ENCODE results near the gene C20orf141. TPM values are rescaled to one million over a fixed set of nuclear protein-coding genes. Genes with fewer than 3 reads are reported as not detected.

C20orf141 gene
- total and polyA plus RNA-seq, 10 of the 15 experiments (the other 5 are each of a cell fraction or from before 2014, with no cell fraction given) = not detected

DNA sequence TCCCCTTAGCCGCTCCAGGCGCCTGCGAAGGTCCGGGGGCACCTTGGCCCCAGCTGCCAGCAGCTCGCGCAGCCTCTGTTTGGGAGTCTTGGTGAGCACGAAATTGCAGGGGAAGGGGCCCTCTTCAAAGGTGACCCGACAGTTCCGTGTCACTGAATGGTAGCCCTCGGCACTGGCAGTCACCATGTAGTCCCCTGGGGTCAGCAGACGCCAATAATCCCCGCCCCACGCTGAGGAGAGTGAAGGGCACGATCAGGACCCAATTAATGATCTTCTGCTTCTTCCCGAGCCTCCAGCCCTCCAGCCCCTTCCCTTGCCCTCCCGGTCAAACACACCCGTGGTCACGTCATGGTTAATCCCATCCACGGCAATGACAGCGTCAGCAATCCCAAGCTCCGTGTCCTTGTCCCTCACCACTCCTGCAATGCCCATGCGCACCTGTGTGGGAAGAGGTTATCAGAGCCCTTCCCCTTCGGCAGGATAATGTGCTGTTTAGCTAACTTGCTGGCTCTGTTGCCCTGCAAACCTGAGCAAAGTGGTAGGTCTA, 20.5 kb upstream of the C20orf141 start:
- H3K27ac ChIP-seq (ENCODE audit: control insufficient read depth, insufficient read depth) = no peak overlapping the region
- H3K4me2 ChIP-seq (ENCODE audit: control insufficient read depth, insufficient read depth) = no peak overlapping the region
- BruUV-seq (replicated peaks) = no TSS peak
- H4K20me1 ChIP-seq (ENCODE audit: control insufficient read depth, insufficient read depth) = no peaks in the 10 kb centered on the region
- SMC1A ChIA-PET (ENCODE audit: uncharacterized antibody, unreplicated experiment) = no interaction called here
- H3K79me2 ChIP-seq (ENCODE audit: control insufficient read depth, insufficient read depth, low read length) = no peaks in the 10 kb centered on the region
- intact Hi-C loops (cut with micrococcal nuclease; ENCODE audit: unreplicated experiment) = no loop called here
- H3K27me3 ChIP-seq (replicated peaks in 1 of 2; ENCODE audit: control insufficient read depth in 2 of 2, insufficient read depth in 2 of 2, low read length in 1 of 2) = peaks cover 0 to 7% of the 10 kb centered on the region in 2 experiments; a peak in 3 of 4 replicates
- POLR2A ChIA-PET = no interaction called here
- no peaks in the 10 kb centered on the region for H3K4me1 ChIP-seq (ENCODE audit: control insufficient read depth, insufficient read depth, low read length)
- no peak overlapping the region for H3K9ac ChIP-seq (ENCODE audit: control insufficient read depth, insufficient read depth, low read length)
- 46% methylated on average over 23 of the region's 23 CpGs for WGBS (ENCODE audit: insufficient coverage, insufficient replicate concordance, low lambda C conversion rate, missing lambda C conversion rate)
- CTCF ChIA-PET = interaction anchor here (0.6 kb wide), 1 partner anchor 59 kb away, joined by 3 read pairs; no protein-coding TSS in a partner anchor
- FAIRE-seq (no peak), DNase-seq (ENCODE audit: low read depth, low spot score) (no peak), ATAC-seq (no peak)
- H3K36me3 ChIP-seq (ENCODE audit: control insufficient read depth in 2 of 2, insufficient read depth in 2 of 2, low read length in 1 of 2) = no peaks in the 10 kb centered on the region
- no peak for TF ChIP-seq RUNX3 (IDR thresholded peaks at IDR 0.05; ENCODE audit: low read length)
- in situ Hi-C loops (cut with MboI) = no loop called here
- H3K9me3 ChIP-seq (replicated peaks; ENCODE audit: control insufficient read depth, insufficient read depth, low read length) = no peaks in the 10 kb centered on the region
- RAD21 ChIA-PET (ENCODE audit: unreplicated experiment) = no interaction called here
- H3K4me3 ChIP-seq = no peak overlapping the region
- H2AFZ ChIP-seq (ENCODE audit: control insufficient read depth, low read depth, low read length) = no peak overlapping the region

DNA sequence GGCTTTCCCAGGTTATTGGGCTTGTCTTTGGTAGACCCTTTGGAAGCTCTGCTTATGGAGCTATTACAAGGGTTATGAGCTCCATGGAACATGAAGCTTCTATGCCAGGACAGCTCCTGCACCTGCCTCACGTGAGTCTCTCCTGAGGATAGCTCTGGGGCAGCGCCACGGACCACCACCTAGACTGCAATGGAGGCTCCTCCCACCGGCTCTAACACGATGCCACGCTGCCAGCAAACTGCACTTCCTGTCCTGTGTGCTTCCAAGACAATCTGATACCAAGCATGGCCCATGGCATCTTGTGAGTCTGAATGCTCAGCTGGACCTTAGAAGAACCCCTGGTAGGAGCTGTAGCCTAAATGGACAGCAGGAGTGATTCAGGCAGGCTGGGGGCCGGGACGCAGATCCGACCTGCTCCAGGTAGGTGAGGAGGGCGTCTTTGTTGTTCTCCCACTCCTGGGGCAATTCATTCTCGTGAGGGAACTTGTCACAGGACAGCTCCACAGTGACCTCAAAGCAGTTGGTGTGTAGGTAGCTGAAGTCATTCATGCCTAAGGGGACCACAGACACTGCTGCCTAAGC, 19.8 kb upstream of the C20orf141 start:
- no peak for FAIRE-seq
- BruUV-seq (replicated peaks) = no TSS peak
- no peaks in the 10 kb centered on the region for H4K20me1 ChIP-seq (ENCODE audit: control insufficient read depth, insufficient read depth)
- 28% methylated on average over 11 of the region's 11 CpGs for WGBS (ENCODE audit: insufficient coverage, insufficient replicate concordance, low lambda C conversion rate, missing lambda C conversion rate)
- no peak for DNase-seq (ENCODE audit: low read depth, low spot score)
- TF ChIP-seq EZH2 (IDR thresholded peaks at IDR 0.05; ENCODE audit: borderline replicate concordance, control insufficient read depth, low read depth, low read length) (no peak), TARDBP (IDR thresholded peaks at IDR 0.05; ENCODE audit: borderline replicate concordance) (no peak), EP300 (IDR thresholded peaks at IDR 0.05; ENCODE audit: borderline replicate concordance in 1 of 2, control insufficient read depth in 1 of 2, low read depth in 2 of 2, low read length in 2 of 2) (no peak), SIN3A (IDR thresholded peaks at IDR 0.05; ENCODE audit: low read depth, low read length) (no peak), CHD4 (IDR thresholded peaks at IDR 0.05) (no peak), NR2C2 (IDR thresholded peaks at IDR 0.05; ENCODE audit: borderline replicate concordance, control insufficient read depth, insufficient read length, low read depth) (no peak), SP1 (IDR thresholded peaks at IDR 0.05; ENCODE audit: low read depth, low read length) (no peak), EED (IDR thresholded peaks at IDR 0.05; ENCODE audit: low read depth) (no peak), CHD2 (IDR thresholded peaks at IDR 0.05; ENCODE audit: borderline replicate concordance, low read depth, low read length) (no peak), PAX5 (IDR thresholded peaks at IDR 0.05; ENCODE audit: borderline replicate concordance, low read depth, low read length) (no peak), POLR2A (IDR thresholded peaks at IDR 0.05; ENCODE audit: low read depth, low read length) (no peak), NFXL1 (IDR thresholded peaks at IDR 0.05; ENCODE audit: borderline replicate concordance) (no peak), MYB (IDR thresholded peaks at IDR 0.05; ENCODE audit: borderline replicate concordance, low read depth, low read length) (no peak), RUNX3 (IDR thresholded peaks at IDR 0.05; ENCODE audit: low read length) (no peak)
- TF ChIP-seq, protein P1, sequence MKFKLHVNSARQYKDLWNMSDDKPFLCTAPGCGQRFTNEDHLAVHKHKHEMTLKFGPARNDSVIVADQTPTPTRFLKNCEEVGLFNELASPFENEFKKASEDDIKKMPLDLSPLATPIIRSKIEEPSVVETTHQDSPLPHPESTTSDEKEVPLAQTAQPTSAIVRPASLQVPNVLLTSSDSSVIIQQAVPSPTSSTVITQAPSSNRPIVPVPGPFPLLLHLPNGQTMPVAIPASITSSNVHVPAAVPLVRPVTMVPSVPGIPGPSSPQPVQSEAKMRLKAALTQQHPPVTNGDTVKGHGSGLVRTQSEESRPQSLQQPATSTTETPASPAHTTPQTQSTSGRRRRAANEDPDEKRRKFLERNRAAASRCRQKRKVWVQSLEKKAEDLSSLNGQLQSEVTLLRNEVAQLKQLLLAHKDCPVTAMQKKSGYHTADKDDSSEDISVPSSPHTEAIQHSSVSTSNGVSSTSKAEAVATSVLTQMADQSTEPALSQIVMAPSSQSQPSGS (IDR thresholded peaks at IDR 0.05; ENCODE audit: low read length) = no peak
- TF ChIP-seq, protein P2, sequence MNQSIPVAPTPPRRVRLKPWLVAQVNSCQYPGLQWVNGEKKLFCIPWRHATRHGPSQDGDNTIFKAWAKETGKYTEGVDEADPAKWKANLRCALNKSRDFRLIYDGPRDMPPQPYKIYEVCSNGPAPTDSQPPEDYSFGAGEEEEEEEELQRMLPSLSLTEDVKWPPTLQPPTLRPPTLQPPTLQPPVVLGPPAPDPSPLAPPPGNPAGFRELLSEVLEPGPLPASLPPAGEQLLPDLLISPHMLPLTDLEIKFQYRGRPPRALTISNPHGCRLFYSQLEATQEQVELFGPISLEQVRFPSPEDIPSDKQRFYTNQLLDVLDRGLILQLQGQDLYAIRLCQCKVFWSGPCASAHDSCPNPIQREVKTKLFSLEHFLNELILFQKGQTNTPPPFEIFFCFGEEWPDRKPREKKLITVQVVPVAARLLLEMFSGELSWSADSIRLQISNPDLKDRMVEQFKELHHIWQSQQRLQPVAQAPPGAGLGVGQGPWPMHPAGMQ (IDR thresholded peaks at IDR 0.05; ENCODE audit: borderline replicate concordance) = no peak
- ATAC-seq = no peak
- H2AFZ ChIP-seq (ENCODE audit: control insufficient read depth, low read depth, low read length) = no peak overlapping the region
- H3K36me3 ChIP-seq (ENCODE audit: control insufficient read depth in 2 of 2, insufficient read depth in 2 of 2, low read length in 1 of 2) = no peaks in the 10 kb centered on the region
- CTCF ChIA-PET = interaction anchor here (0.6 kb wide), 1 partner anchor 59 kb away, joined by 3 read pairs; no protein-coding TSS in a partner anchor
- no peaks in the 10 kb centered on the region for H3K9me3 ChIP-seq (replicated peaks; ENCODE audit: control insufficient read depth, insufficient read depth, low read length)
- RAD21 ChIA-PET (ENCODE audit: unreplicated experiment) = no interaction called here
- intact Hi-C loops (cut with micrococcal nuclease; ENCODE audit: unreplicated experiment) = no loop called here
- POLR2A ChIA-PET = interaction anchor here (0.5 kb wide), 1 partner anchor 97 kb away, joined by 4 read pairs; no protein-coding TSS in a partner anchor
- in situ Hi-C loops (cut with MboI) = no loop called here
- no peak overlapping the region for H3K4me3 ChIP-seq
- no peaks in the 10 kb centered on the region for H3K4me1 ChIP-seq (ENCODE audit: control insufficient read depth, insufficient read depth, low read length)
- H3K79me2 ChIP-seq (ENCODE audit: control insufficient read depth, insufficient read depth, low read length) = no peaks in the 10 kb centered on the region
- SMC1A ChIA-PET (ENCODE audit: uncharacterized antibody, unreplicated experiment) = no interaction called here
- no peak overlapping the region for H3K4me2 ChIP-seq (ENCODE audit: control insufficient read depth, insufficient read depth)
- no peak overlapping the region for H3K9ac ChIP-seq (ENCODE audit: control insufficient read depth, insufficient read depth, low read length)
- H3K27ac ChIP-seq (ENCODE audit: control insufficient read depth, insufficient read depth) = no peak overlapping the region
- H3K27me3 ChIP-seq (replicated peaks in 1 of 2; ENCODE audit: control insufficient read depth in 2 of 2, insufficient read depth in 2 of 2, low read length in 1 of 2) = peaks cover 0 to 11% of the 10 kb centered on the region in 2 experiments; a peak in 3 of 4 replicates
